HG03439 (cell line): ENCODE data around the gene PBX3.

ENCODE experiments used
- ATAC-seq: cut with Tn5 transposase; IDR thresholded peaks from one replicate; pipeline ENCODE4 v1.9.1; 2021; ENCODE audit warnings: mild to moderate bottlenecking, moderate library complexity; ENCODE audit not compliant: unreplicated experiment

The PBX3 gene

GRCh38 chr9:125897481-125897880, 150.3 kb downstream of the PBX3 start:
- ATAC-seq = no peak

DNA sequence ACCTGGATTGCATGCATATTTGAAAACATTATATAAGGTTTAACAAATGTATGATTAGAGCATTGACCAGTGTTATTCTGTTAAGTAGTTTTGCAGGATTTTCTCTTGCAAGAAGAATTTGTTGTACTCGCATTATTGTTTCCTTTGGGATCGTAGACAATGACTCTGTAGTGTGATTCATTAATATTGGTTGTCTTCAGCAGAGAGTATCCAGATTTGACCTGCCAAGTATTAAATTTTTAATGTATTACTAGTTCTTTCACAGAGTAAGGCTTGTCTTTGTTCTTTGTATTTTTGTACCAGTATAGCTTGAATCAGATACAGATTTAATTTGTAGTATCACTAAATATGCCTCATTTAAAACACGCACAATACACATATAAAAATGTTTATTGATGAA, 155.0 kb downstream of the PBX3 start:
- no peak for ATAC-seq

DNA sequence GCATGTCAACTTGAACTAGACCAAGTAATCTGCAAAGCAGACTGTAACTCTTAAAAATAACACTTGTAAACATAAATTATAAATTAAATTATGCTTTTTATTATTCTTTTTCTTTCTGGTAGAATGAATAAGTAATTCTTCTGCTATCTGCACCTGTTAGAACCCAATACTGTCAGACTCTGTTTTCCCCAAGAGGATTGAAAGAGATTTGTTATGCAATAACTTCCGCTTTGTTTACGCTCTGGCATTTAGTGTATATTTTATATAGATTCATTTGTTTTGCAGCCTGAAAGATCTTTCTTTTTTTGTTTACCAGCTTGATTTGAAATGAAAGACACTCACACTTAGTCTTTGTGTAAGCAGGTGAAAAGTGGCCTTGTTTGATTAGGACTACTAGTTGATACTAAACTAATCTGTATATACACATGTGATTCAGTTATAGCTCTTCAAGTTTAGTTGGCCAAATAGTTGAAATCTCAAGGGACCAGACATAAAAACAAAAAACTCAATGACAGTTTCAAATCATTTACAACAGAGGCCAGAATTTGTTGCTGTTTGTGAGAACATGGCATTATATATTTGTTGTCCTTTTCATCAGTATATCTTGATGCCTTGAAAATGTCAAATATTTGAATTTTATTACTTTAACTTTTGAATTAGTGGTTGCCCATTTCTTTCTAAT, 155.8 kb downstream of the PBX3 start:
- ATAC-seq = no peak

- ATAC-seq = no peak
These were observed 157.1 kb downstream of the PBX3 start for GRCh38 chr9:125904155-125904851.

GRCh38 chr9:125906144-125906543, 159.0 kb downstream of the PBX3 start:
- no peak for ATAC-seq

DNA sequence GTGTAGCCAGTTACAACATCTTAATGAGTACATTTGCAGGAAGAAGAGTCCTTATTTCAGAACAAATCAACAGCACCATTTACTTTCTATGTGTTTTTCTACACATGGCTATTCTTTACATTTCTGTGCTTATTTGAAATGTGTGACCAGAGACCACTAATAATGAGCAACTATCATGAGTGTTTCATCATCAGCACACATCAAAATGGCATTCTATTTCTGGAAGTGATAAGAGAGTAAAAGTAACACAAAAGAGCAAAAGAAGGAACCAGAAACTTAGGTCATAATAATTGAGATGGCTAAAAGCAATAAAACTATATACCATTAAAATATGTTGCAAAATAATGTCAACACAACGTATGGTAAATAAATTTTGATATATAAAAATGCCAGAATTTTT, 159.7 kb downstream of the PBX3 start:
- ATAC-seq = no peak

DNA sequence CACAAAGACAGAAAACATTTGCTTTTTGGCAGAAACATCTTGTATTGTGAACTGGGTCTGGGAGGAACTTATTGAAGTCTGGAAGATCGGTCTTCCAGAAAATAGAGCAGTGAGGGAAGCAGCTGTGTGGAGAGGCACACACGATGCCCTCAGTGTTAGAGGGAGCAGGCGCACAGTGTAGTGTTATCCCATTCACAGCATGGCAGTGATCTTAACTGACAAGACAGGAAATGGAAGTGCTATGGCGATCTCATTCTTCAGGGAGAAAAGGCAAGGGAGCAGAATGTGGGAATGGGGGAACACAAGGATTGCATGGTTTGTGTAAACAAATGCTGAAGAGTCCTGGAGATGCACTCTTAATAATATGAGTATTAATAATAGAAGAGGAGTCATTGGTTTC, 161.0 kb downstream of the PBX3 start:
- ATAC-seq = no peak

- ATAC-seq = no peak
These were observed 161.8 kb downstream of the PBX3 start for GRCh38 chr9:125908966-125909365.

GRCh38 chr9:125909459-125909858, 162.3 kb downstream of the PBX3 start:
- ATAC-seq = no peak

- ATAC-seq = no peak
These were observed 163.1 kb downstream of the PBX3 start for GRCh38 chr9:125910286-125910685.

DNA sequence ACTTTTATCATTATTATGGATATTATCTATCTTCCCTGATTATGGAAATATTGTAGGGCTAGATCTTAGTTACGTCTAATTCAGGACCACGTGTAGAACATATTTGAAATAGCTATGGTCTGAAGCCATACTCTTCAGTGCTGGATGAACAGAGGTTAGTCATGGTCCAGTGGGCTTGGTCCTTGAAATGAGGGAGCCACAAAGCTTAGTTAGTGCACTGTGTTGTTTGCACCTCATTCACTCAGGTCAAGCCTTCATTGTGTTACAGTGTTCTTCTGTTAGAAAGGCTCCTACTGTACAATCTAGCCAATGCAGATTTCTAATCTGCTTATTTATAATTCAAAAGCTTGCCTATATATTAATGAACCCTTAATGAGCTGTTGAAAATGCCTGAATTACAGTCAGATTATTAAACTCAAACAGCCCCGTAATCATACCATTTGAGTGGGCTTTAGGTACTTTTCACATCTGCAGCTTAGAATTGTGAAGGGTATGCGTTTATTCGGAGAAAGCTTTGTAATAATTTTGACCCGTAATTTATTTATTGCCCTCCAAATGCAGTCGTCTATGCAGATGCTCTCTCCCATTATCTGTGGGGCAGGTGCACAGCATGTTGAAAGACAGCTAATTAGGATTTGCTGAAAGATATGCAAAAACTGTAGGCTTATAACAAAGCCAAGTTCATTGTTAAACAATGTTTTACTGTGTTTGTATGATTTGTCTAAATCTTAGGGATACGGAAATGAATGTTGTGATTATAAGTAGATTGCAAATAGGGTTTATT, 164.9 kb downstream of the PBX3 start:
- ATAC-seq = no peak

DNA sequence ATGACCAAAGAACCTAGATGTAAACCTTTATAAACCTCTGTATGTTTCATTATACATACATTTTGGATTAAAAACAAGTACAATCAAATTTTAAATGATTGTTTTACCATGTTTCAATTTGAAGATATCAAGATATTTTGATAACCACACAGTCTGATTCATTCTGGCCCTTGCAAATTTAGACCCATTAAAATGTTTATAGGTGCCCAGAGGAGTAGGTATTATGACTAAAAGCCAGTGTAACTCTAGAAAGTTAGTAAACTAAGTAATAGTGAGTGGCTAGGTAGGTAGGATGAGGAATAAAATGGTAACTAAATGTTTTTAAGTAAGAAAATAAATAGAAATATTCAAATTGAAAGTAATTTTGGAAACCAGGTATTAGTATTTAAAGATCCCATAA, 165.5 kb downstream of the PBX3 start:
- no peak for ATAC-seq

GRCh38 chr9:125913551-125913950, 166.4 kb downstream of the PBX3 start:
- no peak for ATAC-seq

GRCh38 chr9:125914411-125914810, 167.2 kb downstream of the PBX3 start:
- no peak for ATAC-seq

- ATAC-seq = no peak
These were observed 168.4 kb downstream of the PBX3 start for GRCh38 chr9:125915606-125916005.

DNA sequence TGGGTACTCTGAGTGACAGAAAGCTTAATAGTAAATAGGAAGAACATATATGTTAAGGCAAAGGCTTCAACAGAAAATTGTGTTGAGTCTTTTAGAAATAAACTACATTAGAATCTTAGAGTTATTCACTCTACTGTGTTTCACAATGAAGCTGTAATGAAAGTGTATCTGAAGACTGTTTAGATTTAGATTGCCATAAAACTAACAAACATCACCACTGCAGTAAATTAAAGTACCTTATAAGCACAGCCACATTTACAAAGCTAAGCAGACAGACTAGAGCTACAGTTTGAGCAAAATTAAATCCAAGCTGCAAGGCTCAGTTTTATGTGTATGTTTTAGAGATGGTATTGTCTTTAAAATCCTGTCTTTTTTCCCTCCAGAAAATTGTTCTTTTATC, 172.4 kb downstream of the PBX3 start:
- ATAC-seq = no peak

DNA sequence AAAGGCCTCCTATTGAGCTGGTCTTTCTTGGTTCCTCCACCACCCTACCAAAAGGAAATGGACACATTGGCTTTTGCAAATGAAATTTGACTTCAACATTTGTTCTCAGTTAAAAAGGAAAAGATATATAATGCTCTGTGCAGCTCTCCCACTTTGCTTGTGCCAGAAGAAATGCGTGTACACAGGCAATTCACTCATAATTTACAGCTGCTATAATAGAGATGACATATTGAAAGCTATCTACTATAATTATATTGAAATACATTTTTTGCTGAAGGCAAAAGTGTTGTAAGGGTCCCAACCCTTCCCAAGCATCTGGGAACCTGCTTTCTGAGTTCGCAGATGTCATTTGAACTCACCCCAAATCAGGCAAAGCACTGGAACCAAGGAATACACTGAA, 173.2 kb downstream of the PBX3 start:
- ATAC-seq = no peak

- ATAC-seq = no peak
These were observed 175.7 kb downstream of the PBX3 start for GRCh38 chr9:125922854-125923253.

DNA sequence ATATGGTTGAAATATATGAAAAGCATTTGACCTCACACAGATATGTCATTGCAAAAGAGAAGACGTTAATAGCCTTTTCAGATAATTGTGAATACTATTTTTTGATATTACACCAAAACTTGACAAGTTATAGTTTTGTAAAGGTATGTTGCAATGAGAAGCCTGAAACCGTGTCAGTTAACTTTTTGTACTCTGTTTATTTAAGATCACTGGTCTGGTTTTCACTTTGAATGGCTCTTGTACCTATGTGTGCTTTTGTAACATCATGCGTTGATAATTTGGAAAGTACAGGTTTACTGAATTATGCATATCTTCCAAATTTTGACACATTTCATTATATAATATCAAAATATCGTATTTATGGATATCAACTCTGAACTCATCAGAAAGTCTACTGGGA, 177.2 kb downstream of the PBX3 start:
- ATAC-seq = no peak

DNA sequence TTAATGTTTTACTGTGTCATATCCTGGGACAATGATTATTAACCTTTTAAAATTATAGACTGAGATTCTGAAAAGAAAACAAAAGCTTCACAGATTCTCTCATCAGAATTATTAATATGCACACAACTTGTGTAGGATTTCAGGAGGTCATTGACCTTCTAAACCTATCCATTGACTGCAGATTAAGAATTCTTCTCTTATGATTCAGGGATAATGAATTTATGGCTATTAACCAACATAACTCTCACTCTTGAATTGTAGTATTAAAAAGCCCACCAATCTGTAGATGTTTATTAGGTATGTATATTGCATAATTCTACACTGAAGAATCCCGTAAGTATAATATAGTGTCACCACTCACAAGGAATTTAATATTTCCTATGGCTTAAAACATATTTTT, 179.8 kb downstream of the PBX3 start:
- no peak for ATAC-seq

GRCh38 chr9:125929846-125930245, 182.7 kb downstream of the PBX3 start:
- no peak for ATAC-seq

DNA sequence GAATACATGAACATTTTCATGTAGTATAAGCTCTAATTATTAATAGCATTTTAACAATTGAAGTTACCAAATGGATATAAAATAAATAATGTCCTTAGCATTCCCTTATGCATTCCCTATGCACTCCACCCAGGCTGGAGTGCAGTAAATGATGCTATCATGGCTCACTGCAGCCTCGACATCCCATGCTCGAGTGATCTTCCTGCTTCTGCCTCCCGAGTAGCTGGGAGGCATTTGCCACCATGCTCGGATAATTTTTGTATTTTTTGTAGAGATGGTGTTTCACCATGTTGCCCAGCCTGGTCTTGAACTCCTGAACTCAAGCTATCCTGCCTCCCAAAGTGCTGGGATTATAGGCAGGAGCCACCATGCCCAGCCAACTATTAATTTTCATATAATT, 184.0 kb downstream of the PBX3 start:
- ATAC-seq = no peak
